ENCODE results near the gene EEPD1.
"Not testable (repeated sequence)": the region's sequence is repeated elsewhere in the genome, so short reads cannot be mapped to it uniquely, and the experiment has no call there.

Gene EEPD1

DNA sequence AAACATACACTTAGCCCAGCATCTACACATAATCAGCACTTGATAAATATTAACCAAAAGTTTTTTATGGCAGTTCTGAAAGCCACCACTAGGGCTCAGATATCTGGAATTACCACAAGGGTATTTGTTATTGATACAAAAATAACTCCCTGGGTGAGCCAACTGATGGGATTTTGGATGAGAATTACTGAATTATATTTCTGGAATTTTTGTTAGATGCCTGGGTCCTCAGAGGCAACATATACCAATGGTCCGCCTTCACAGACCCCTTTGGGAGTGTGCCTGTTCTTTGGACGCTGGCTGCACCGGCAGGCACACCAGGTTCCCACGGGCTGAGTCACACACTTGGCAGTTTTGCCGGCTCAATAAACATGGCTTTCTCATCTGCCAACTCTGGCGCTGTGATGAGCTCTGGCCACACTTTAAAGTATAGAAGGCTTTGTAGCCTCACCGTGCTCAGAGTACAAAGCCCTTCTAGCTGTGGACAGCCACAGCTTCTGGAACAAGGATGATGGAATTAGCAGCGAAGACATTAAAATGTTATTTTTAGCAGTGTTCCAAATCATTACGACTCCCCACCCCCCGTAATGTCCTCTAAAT, 24.5 kb upstream of the EEPD1 start:
- DNase-seq, result peak in 36 of 51 donors; percentile 4 to 79 (median 40)

DNA sequence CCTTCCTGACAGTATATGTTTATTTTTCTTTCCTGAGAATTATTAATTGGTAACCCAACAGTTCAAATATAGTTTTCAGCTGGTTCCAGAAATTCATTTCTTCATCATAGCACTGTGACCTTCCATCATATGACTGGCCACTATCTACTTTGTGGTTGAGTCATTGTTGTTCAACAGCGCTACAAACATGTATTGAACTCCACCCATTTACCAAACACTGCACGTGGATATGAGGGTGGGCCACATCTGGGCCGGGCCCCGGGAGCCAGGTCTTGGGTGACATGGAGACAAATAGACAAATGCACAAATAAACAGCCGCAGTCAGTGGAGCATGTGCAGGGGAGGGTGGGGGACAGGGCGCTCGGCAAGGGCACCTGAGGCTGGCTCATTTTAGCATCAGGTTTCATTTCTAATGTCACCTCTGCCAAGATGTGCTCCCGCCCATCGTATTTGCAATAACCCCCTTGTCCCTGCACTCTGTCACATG, 24.0 kb upstream of the EEPD1 start:
- DNase-seq, result no peak

- DNase-seq, result no peak
Measured at GRCh38 chr7:36130236-36130945, 22.7 kb upstream of the EEPD1 start.

DNA sequence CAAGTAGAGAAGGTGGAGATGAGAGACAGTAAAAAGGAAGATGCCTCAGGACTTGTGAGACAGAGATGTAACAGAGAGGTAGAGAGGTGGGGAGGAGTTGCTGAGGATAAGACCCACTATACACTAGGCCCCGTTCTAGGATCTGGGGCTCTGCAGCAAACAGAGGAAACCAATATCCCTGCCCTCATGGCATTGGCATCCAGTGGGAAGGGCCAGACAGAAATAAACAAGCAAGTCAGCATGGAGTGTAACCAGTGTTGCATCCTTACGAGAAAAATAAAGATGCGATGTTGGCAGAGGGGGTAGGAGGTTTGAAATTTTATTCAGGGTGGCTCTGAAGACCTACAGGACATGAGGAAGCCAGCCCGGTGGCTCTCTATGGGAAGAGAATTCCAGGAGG, 22.0 kb upstream of the EEPD1 start:
- no peak for DNase-seq

DNA sequence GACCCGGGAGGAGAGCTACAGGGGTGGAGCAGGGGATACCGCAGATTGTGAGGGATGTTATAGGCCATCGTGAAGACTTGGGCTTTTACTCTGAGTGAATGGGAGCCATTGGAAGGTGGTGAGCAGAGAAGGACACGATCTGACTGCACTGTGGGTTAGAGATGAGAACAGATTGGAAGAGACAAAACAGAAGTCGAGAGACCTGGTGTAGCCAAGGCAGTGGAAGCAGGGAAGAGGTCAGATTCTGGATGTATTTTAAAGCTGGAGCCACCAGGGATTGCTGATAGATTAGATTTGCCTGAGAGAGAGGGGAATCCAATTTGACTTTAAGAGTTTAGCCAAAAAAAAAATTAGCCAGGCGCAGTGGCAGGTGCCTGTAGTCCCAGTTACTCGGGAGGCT, 21.6 kb upstream of the EEPD1 start:
- DNase-seq, result no peak

DNA sequence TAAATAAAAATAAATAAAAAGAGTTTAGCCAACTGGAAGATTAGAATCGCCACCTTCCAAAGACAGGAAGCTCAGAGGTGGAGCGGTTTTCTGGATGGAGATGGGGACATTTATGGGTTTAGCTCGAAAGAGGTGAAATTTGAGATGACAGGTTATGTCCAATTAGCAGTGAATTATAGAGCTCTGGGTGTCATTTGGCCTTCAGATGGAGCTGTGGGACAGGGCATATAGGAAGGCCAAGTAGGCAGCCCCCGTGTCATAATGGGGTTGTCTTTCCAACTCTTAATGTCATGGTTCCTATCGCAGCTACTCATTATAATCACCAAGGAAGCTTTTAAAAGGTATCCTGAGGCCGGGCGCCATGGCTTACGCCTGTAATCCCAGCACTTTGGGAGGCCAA, 21.0 kb upstream of the EEPD1 start:
- no peak for DNase-seq

GRCh38 chr7:36135700-36136099, 17.4 kb upstream of the EEPD1 start:
- no peak for DNase-seq

- no peak for DNase-seq
Measured at GRCh38 chr7:36137258-36137657, 15.8 kb upstream of the EEPD1 start.

DNA sequence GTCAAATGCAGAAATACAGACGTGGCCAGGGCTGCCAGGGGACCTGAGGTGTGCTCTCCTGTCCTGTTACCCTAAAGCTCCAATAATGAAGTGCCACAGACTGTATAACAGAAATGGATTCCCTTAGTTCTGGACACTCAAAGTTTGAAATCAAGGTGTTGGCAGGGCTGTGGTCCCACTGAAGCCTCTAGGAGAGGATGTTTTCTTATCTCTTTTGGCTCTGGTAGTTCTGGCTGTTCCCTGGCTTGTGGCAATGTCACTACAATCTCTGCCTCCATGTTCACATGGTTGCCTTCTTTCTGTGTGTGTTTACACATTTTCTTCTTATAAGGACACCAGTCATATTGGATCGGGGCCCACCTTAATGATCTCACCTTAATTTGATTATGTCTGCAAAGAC, 15.3 kb upstream of the EEPD1 start:
- DNase-seq, result no peak

DNA sequence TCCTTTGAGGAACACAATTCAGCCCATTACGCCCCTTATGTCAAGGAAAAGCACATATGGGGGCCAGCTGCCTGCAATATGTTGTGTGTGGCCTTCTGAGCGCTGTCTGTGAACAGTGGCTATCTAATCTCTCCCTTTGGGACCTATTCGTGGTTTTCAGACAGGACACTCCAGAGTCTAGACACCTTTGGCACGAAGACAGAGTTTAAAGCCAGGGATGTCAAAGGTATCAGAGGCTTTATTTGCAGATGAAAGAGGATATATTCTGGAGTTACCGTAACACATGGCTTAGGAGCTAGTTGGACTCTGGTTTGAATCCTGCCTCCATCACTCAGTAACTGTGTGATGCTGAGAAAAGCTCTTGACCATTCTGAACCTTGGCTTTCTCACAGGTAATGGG, 14.8 kb upstream of the EEPD1 start:
- no peak for DNase-seq

- DNase-seq, result no peak
Measured at GRCh38 chr7:36141351-36141750, 11.7 kb upstream of the EEPD1 start.

DNA sequence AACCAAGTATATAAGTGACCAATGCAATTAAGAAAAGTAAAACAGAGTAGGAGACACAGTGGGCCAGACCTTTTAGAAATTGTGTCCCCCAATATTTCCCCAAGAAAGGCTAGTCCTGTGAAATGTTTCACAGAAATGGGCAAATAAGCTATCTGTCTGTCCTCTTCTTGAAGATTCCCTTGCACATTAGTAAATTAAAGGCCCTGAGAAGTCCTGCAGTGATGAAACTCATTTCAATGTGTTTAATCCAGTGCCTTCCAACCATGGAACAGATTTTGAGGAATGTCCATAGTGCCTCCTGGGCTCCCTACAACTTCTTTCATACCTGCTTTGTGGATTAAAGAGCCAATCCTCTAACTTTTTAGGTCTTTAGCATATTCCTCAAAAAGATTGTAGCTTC, 11.2 kb upstream of the EEPD1 start:
- no peak for DNase-seq

- no peak for DNase-seq
Measured at GRCh38 chr7:36144189-36144588, 8.9 kb upstream of the EEPD1 start.

GRCh38 chr7:36145686-36146085, 7.4 kb upstream of the EEPD1 start:
- DNase-seq, result no peak

GRCh38 chr7:36147361-36147760, 5.7 kb upstream of the EEPD1 start:
- DNase-seq, result no peak

DNA sequence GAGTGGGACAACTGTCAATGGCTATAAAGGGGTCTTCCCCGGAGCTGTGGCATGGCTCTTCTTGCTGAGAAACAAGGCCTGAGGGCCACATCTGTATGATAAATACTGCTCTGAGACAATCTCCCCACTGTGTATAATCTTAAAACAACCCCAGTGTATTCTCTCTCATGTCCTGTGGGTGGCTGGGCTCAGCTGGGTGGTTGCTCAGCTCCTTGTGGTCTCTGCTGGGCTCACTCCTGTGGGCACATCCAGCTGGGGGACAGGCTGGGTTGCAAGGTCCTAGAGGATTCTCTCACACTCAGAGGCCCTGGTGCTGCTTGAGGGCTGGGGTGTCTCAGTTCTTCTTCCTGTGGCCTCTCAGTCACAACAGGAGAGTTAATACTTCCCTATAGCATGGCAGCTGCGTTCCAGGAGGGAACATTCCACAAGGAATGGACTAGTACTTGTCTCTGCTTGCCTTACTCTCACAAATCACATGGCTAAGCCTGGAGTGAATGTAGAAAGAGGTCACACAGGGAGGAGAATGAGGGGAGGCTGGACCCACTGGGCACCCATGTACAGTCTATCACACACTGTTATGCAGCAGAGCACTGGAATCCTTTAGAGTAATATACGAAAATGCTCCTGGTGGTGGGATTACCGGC, 4.5 kb upstream of the EEPD1 start:
- no peak for DNase-seq

- DNase-seq, result not testable (repeated sequence)
Measured at GRCh38 chr7:36149240-36149639, 3.8 kb upstream of the EEPD1 start.

DNA sequence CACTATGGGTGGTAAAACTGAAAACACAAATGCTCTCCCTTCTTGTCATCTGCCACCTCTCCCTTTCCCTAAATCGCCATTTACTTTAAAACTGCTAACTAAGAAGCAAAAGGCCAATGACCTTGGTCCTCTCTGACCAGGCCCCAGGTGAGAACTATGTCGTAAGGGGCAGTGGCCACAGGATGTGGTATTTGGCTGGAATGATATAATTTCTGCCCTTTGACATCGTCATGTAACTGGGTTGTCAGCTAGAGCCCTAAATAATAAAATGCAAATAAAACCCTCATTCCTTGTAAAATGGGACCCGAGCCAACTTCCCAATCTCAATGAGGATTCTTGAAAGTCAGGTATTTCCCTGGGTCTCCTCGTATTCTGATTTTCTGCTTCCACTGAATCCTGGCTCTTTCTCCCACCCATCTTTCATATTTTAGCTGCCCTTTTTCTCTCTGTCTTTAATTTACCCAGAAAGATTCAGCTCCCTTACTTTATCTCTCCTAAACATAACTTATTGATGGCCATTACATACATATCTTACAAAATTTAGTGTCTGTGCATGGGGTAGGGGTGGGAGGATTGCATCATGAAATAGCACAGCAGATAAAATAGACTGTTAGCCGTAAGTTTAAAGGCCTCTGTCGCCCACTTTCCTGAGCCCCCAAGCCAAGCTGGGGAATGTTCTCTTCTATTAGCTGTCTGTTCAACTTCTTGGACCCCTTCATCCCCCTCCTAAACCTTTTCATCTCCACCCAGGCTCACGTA, 3.2 kb upstream of the EEPD1 start:
- no peak for DNase-seq

- DNase-seq, result no peak
Measured at GRCh38 chr7:36151921-36152755, 916 bp upstream of the EEPD1 start.

DNA sequence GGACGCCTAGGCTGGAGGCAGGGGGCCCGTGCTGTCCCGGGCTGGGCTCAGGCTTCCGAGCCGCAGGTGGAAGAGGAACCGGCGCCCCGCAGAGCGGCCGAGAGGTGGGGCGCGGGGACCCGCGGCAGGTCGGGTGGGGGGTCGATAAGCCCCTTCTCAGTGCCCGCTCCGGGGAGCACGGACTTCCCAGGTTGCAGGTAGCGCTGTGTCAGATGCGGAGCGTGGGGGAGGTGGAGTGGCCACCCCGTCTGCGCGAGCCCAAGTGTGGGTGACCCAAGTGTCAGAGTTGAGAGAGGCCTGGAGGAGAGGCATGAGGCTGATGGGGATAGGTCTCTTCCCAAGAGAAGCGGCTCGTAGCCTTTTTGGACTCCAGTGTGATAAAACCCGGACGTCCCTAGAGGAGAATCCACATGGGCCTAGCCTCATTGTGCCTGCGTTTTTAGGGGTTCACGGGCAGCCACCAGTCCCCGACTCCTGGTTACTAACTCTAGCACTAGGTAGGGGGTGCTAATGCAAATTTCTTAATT, 580 bp downstream of the EEPD1 start:
- DNase-seq, result peak in 17 of 51 donors; percentile 23 to 63 (median 52)

All from hypothalamus (tissue), 51 donors.